Measurements from ENCODE around the gene RNF157.

The RNF157 gene

DNA sequence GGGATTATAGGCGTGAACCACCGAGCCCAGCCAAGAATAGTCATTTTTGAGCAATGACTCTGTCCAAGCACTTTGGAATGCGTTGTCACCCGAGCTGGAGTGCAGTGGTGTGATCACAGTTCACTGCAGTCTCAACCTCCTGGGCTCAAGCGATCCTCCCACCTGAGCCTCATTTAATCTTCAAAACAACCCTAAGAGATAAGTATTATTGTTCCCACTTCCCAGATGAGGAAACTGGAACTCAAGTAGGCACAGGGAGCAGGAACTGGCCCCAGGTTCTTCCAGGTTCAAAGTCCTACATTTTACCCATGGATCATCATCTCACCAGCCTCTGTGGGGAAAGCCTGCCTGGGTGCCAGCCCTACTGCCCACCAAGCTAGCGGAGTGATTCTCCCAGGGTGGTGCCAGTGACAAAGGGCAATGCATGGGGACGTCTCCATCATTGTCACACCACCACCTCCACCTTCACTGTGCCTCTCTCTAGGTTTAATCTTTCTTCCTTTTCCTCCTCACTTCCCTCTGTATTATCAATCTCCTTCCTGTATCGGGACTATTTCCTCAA, 11.3 kb upstream of the RNF157 start:
- Histone ChIP-seq H3K36me3 (ENCODE audit: low read depth) (no peaks in the 10 kb centered on the region), H3K27ac (ENCODE audit: poor library complexity, severe bottlenecking) (peak overlapping the region; percentile 67), H3K4me3 (ENCODE audit: severe bottlenecking) (no peak overlapping the region), H3K9me3 (ENCODE audit: severe bottlenecking) (no peaks in the 10 kb centered on the region), H3K27me3 (ENCODE audit: insufficient read depth, poor library complexity, severe bottlenecking) (no peaks in the 10 kb centered on the region), H3K4me1 (ENCODE audit: insufficient read depth, poor library complexity, severe bottlenecking) (peaks cover 19% of the 10 kb centered on the region)
- TF ChIP-seq, protein P1, sequence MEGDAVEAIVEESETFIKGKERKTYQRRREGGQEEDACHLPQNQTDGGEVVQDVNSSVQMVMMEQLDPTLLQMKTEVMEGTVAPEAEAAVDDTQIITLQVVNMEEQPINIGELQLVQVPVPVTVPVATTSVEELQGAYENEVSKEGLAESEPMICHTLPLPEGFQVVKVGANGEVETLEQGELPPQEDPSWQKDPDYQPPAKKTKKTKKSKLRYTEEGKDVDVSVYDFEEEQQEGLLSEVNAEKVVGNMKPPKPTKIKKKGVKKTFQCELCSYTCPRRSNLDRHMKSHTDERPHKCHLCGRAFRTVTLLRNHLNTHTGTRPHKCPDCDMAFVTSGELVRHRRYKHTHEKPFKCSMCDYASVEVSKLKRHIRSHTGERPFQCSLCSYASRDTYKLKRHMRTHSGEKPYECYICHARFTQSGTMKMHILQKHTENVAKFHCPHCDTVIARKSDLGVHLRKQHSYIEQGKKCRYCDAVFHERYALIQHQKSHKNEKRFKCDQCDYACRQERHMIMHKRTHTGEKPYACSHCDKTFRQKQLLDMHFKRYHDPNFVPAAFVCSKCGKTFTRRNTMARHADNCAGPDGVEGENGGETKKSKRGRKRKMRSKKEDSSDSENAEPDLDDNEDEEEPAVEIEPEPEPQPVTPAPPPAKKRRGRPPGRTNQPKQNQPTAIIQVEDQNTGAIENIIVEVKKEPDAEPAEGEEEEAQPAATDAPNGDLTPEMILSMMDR (IDR thresholded peaks at IDR 0.05; ENCODE audit: poor library complexity, severe bottlenecking): no peak
- no peak for ATAC-seq (ENCODE audit: low read depth)
- peak; percentile 20 for DNase-seq (ENCODE audit: low spot score)

DNA sequence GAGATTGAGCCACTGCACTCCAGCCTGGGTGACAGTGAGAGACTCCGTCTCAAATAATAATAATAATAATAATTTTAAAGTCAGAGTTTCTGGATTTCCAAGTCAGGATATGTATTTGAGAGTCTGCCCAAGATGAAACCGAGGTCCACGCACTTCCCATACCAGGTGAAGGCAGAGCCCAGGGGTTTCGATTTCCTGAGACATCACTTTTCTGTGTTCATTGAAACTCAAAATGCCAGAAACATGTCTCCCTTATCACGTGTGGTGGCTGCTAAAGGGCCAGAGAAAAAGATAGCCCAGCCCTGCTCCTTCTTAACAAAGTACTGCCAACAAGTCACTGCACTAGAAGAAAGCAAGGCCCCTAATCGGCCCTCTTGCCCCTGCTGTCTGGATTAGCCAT, 9.8 kb upstream of the RNF157 start:
- no peak for ATAC-seq (ENCODE audit: low read depth)
- Histone ChIP-seq H3K4me1 (ENCODE audit: insufficient read depth, poor library complexity, severe bottlenecking) (peaks cover 19% of the 10 kb centered on the region), H3K36me3 (ENCODE audit: low read depth) (no peaks in the 10 kb centered on the region), H3K27ac (ENCODE audit: poor library complexity, severe bottlenecking) (no peak overlapping the region), H3K9me3 (ENCODE audit: severe bottlenecking) (no peaks in the 10 kb centered on the region), H3K27me3 (ENCODE audit: insufficient read depth, poor library complexity, severe bottlenecking) (no peaks in the 10 kb centered on the region), H3K4me3 (ENCODE audit: severe bottlenecking) (no peak overlapping the region)
- TF ChIP-seq, protein P1 (IDR thresholded peaks at IDR 0.05; ENCODE audit: poor library complexity, severe bottlenecking): no peak
- DNase-seq (ENCODE audit: low spot score): no peak

DNA sequence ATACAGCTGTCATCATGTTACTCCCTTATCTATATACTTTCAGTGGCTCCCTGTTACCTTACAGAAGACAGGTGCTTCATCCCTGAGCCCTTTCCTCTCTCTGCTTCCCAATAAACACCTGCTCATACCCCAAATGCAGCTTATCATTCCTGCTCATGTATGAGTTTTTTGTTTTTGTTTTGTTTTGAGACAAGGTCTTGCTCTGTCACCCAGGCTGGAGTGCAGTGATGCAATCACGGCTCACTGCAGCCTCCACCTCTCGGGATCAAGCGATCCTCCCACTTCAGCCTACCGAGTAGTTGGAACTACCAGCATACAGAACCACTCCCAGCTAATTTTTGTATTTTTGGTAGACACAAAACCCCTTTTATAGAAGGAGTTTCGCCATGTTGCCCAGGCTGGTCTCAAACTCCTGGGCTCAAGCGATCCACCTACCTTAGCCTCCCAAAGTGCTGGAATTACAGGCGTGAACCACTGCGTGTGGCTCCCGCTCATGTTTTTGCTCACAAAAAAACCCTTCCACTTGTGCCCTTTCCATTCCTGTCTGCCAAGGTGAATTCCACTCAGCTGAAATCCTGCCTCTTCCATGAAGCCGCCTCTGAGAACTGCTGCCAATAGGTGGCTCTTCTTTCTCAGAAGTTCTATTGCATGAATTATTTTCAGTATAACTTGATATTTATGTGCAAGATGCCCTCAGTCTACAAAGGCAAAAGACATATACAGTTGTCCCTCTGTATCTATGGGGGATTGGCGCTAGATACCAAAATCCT, 7.9 kb upstream of the RNF157 start:
- H3K4me3 ChIP-seq (ENCODE audit: severe bottlenecking): no peak overlapping the region
- H3K36me3 ChIP-seq (ENCODE audit: low read depth): no peaks in the 10 kb centered on the region
- ATAC-seq (ENCODE audit: low read depth) (no peak), DNase-seq (ENCODE audit: low spot score) (no peak)
- no peaks in the 10 kb centered on the region for H3K9me3 ChIP-seq (ENCODE audit: severe bottlenecking)
- no peaks in the 10 kb centered on the region for H3K27me3 ChIP-seq (ENCODE audit: insufficient read depth, poor library complexity, severe bottlenecking)
- H3K4me1 ChIP-seq (ENCODE audit: insufficient read depth, poor library complexity, severe bottlenecking): peaks cover 19% of the 10 kb centered on the region
- H3K27ac ChIP-seq (ENCODE audit: poor library complexity, severe bottlenecking): no peak overlapping the region
- TF ChIP-seq, protein P1 (IDR thresholded peaks at IDR 0.05; ENCODE audit: poor library complexity, severe bottlenecking): peak; percentile 51

GRCh38 chr17:76247304-76247703, 7.0 kb upstream of the RNF157 start:
- Histone ChIP-seq H3K27ac (ENCODE audit: poor library complexity, severe bottlenecking) (no peak overlapping the region), H3K9me3 (ENCODE audit: severe bottlenecking) (no peaks in the 10 kb centered on the region), H3K4me3 (ENCODE audit: severe bottlenecking) (no peak overlapping the region), H3K36me3 (ENCODE audit: low read depth) (no peaks in the 10 kb centered on the region), H3K4me1 (ENCODE audit: insufficient read depth, poor library complexity, severe bottlenecking) (peaks cover 11% of the 10 kb centered on the region), H3K27me3 (ENCODE audit: insufficient read depth, poor library complexity, severe bottlenecking) (no peaks in the 10 kb centered on the region)
- TF ChIP-seq, protein P1 (IDR thresholded peaks at IDR 0.05; ENCODE audit: poor library complexity, severe bottlenecking): no peak
- DNase-seq (ENCODE audit: low spot score) (no peak), ATAC-seq (ENCODE audit: low read depth) (no peak)
